ENCODE measurements around the gene CHCHD10. TPM values are rescaled to one million over a fixed set of nuclear protein-coding genes. Genes with fewer than 3 reads are reported as not detected.

CHCHD10 gene
- total RNA-seq, 1 experiment from 2014 or later = 117 TPM

- Histone ChIP-seq H3K27me3 (replicated peaks; ENCODE audit: insufficient read depth, low read depth, low read length, poor library complexity) (no peaks in the 10 kb centered on the region), H3K4me1 (ENCODE audit: insufficient read depth, low read length, poor library complexity, severe bottlenecking) (peaks cover 10% of the 10 kb centered on the region), H3K27ac (ENCODE audit: low read depth, low read length, poor library complexity, severe bottlenecking) (no peak overlapping the region), H3K4me3 (ENCODE audit: low read depth, low read length, poor library complexity, severe bottlenecking) (peak overlapping the region; percentile 48), H3K36me3 (ENCODE audit: insufficient read depth, low read length, poor library complexity, severe bottlenecking) (no peaks in the 10 kb centered on the region), H3K9me3 (ENCODE audit: low read depth, low read length, poor library complexity, severe bottlenecking) (no peaks in the 10 kb centered on the region)
- no TSS peak for BruUV-seq (replicated peaks)
- TF ChIP-seq EZH2 (IDR thresholded peaks at IDR 0.05; ENCODE audit: borderline replicate concordance, low read depth, low read length, poor library complexity, severe bottlenecking) = no peak
- TF ChIP-seq, protein P1, sequence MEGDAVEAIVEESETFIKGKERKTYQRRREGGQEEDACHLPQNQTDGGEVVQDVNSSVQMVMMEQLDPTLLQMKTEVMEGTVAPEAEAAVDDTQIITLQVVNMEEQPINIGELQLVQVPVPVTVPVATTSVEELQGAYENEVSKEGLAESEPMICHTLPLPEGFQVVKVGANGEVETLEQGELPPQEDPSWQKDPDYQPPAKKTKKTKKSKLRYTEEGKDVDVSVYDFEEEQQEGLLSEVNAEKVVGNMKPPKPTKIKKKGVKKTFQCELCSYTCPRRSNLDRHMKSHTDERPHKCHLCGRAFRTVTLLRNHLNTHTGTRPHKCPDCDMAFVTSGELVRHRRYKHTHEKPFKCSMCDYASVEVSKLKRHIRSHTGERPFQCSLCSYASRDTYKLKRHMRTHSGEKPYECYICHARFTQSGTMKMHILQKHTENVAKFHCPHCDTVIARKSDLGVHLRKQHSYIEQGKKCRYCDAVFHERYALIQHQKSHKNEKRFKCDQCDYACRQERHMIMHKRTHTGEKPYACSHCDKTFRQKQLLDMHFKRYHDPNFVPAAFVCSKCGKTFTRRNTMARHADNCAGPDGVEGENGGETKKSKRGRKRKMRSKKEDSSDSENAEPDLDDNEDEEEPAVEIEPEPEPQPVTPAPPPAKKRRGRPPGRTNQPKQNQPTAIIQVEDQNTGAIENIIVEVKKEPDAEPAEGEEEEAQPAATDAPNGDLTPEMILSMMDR (conservative IDR thresholded peaks at IDR 0.05; ENCODE audit: low read depth, low read length) = no peak
- ChIA-PET CTCF (no interaction called here), POLR2A (ENCODE audit: low non-redundant PET) (no interaction called here)
- intact Hi-C loops (cut with micrococcal nuclease; ENCODE audit: unreplicated experiment) = no loop called here
- no peak for DNase-seq (ENCODE audit: low spot score)
These were observed 5.8 kb upstream of the CHCHD10 start for GRCh38 chr22:23773483-23774113.

DNA sequence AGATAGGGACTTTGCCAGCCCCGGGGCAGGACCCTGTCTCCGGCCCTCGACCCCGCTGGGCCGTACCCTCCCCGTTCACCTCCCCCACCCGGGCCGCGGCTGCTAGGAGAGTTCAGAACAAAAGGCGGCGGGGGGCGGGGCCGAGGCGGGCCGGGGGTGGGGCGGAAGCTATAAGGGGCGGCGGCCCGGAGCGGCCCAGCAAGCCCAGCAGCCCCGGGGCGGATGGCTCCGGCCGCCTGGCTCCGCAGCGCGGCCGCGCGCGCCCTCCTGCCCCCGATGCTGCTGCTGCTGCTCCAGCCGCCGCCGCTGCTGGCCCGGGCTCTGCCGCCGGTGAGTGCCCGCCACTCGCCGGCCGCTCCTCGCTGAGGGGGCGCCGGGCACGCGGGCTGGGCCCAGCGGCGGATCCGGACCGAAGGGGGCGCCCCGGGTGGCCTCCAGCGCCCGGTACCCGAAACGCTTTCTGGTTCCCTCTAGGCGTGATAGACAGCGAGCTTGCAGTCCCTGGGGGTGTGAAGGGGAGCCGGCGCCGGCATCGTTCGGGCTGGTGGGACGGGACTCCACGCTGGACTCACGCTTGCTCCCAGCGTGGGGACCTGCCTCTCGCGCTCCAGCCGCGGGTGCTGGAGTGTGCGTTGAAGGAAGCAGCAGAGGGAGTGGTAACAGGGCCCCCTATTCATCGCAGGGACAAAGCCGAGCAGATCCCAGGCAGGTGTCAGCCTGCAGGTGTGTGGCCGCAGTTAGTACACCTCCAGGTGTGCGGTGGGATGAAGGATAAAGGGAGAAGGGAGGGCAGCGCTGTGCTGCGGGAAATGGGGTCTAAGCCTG, 5.1 kb upstream of the CHCHD10 start, which contains the start of gene MMP11:
TSS of gene MMP11 (plus strand) at position 201 of the 825 bp plus-strand sequence. CDS start at position 223, 22 bp downstream.
- peak within 1 kb of the TSS; percentile 50 for H3K27ac ChIP-seq (ENCODE audit: low read depth, low read length, poor library complexity, severe bottlenecking)
- intact Hi-C loops (cut with micrococcal nuclease; ENCODE audit: unreplicated experiment) = no loop called here

GRCh38 chr22:23772315-23772648, 4.5 kb upstream of the CHCHD10 start:
- H3K36me3 ChIP-seq (ENCODE audit: insufficient read depth, low read length, poor library complexity, severe bottlenecking) = no peaks in the 10 kb centered on the region
- no TSS peak for BruUV-seq (replicated peaks)
- intact Hi-C loops (cut with micrococcal nuclease; ENCODE audit: unreplicated experiment) = no loop called here
- ChIA-PET CTCF (interaction anchor here (0.9 kb wide), 1 partner anchor 13 kb away, joined by 9 read pairs; no protein-coding TSS in a partner anchor), POLR2A (ENCODE audit: low non-redundant PET) (no interaction called here)
- H3K9me3 ChIP-seq (ENCODE audit: low read depth, low read length, poor library complexity, severe bottlenecking) = no peaks in the 10 kb centered on the region
- TF ChIP-seq EZH2 (IDR thresholded peaks at IDR 0.05; ENCODE audit: borderline replicate concordance, low read depth, low read length, poor library complexity, severe bottlenecking) = no peak
- TF ChIP-seq, protein P1 (conservative IDR thresholded peaks at IDR 0.05; ENCODE audit: low read depth, low read length) = no peak
- no peaks in the 10 kb centered on the region for H3K27me3 ChIP-seq (replicated peaks; ENCODE audit: insufficient read depth, low read depth, low read length, poor library complexity)
- DNase-seq (ENCODE audit: low spot score) = no peak
- peak overlapping the region; percentile 50 for H3K27ac ChIP-seq (ENCODE audit: low read depth, low read length, poor library complexity, severe bottlenecking)
- H3K4me3 ChIP-seq (ENCODE audit: low read depth, low read length, poor library complexity, severe bottlenecking) = peak overlapping the region; percentile 48
- H3K4me1 ChIP-seq (ENCODE audit: insufficient read depth, low read length, poor library complexity, severe bottlenecking) = peaks cover 8% of the 10 kb centered on the region

More for the DNA sequence above, 5.1 kb upstream of the CHCHD10 start, which contains the start of gene MMP11:
- ChIA-PET CTCF (interaction anchor here (0.6 to 0.9 kb wide), 2 partner anchors 13 to 342 kb away, joined by 4 to 9 read pairs; no protein-coding TSS in a partner anchor), POLR2A (ENCODE audit: low non-redundant PET) (no interaction called here)
- no TSS peak for BruUV-seq (replicated peaks)
- DNase-seq (ENCODE audit: low spot score) = peak; percentile 62
- Histone ChIP-seq H3K4me3 (ENCODE audit: low read depth, low read length, poor library complexity, severe bottlenecking) (peak within 1 kb of the TSS; percentile 48), H3K9me3 (ENCODE audit: low read depth, low read length, poor library complexity, severe bottlenecking) (no peaks in the 10 kb centered on the region), H3K36me3 (ENCODE audit: insufficient read depth, low read length, poor library complexity, severe bottlenecking) (no peaks in the 10 kb centered on the region), H3K4me1 (ENCODE audit: insufficient read depth, low read length, poor library complexity, severe bottlenecking) (peaks cover 10% of the 10 kb centered on the region), H3K27me3 (replicated peaks; ENCODE audit: insufficient read depth, low read depth, low read length, poor library complexity) (no peaks in the 10 kb centered on the region)
- no peak for TF ChIP-seq EZH2 (IDR thresholded peaks at IDR 0.05; ENCODE audit: borderline replicate concordance, low read depth, low read length, poor library complexity, severe bottlenecking)
- TF ChIP-seq, protein P1 (conservative IDR thresholded peaks at IDR 0.05; ENCODE audit: low read depth, low read length) = no peak
